SK-N-SH (cell line): Measurements from ENCODE around the gene PIP4K2B. TPM values are rescaled to one million over a fixed set of nuclear protein-coding genes. Genes with fewer than 3 reads are reported as not detected.
A peak's percentile ranks its signal among the peaks of the same experiment; 100 is the strongest.

Source experiments
- CTCF ChIA-PET: fragments of 300-600, 350-600 bp; formaldehyde crosslinking; extraction: SDS; loops from one replicate; lab custom pipeline; 2021; lab: Yijun Ruan, JAX
- POLR2A ChIA-PET: fragments of 350-600 bp; sonication (Branson Sonifier 250); formaldehyde crosslinking; extraction: SDS; loops from one replicate; lab custom pipeline; 2020; ENCODE audit warnings: antibody characterized with exemption, inconsistent platforms; lab: Yijun Ruan, JAX
- DNase-seq: peaks from one replicate; pipeline ENCODE4 v3.0.0; 2012
- H2AFZ ChIP-seq: fragments of 200-600 bp; sonication (generic); 2 replicates; pipeline ENCODE4 v1.8.1; 2016; ENCODE audit warnings: antibody characterized with exemption, mild to moderate bottlenecking, low read depth
- H3F3A ChIP-seq: fragments of 200-600 bp; sonication (generic); replicated peaks from 2 replicates; pipeline ENCODE3; 2016; ENCODE audit warnings: antibody characterized with exemption, mild to moderate bottlenecking; ENCODE audit not compliant: insufficient read depth
- H3K27ac ChIP-seq, 2 experiments: fragments of 200-500 bp in 1 of 2; fragments of 200-600 bp in 1 of 2; sonication (Bioruptor generic) in 1 of 2; sonication (generic), shearing (Covaris generic) in 1 of 2; 2 replicates each; pipeline versions ENCODE4 v1.5.1 to v1.6.1; 2014 to 2016; ENCODE audit warnings: low read depth in 2 of 2, inconsistent platforms in 1 of 2, low read length in 1 of 2, mild to moderate bottlenecking in 1 of 2, mixed read lengths in 1 of 2
- H3K27me3 ChIP-seq: fragments of 200-600 bp; sonication (generic), shearing (Covaris generic); 2 replicates; pipeline ENCODE4 v1.6.1; 2016; ENCODE audit warnings: mixed run types; ENCODE audit not compliant: insufficient read depth
- H3K36me3 ChIP-seq, 2 experiments: fragments of 200-500 bp in 1 of 2; fragments of 200-600 bp in 1 of 2; sonication (Bioruptor generic) in 1 of 2; sonication (generic) in 1 of 2; replicated peaks in 1 of 2; 2 replicates each; pipeline versions ENCODE3 to v1.5.1; 2014 to 2016; ENCODE audit warnings: low read length in 1 of 2, mild to moderate bottlenecking in 1 of 2; ENCODE audit not compliant: insufficient read depth in 2 of 2, control insufficient read depth in 1 of 2
- H3K4me1 ChIP-seq, 2 experiments: fragments of 200-500 bp in 1 of 2; fragments of 200-600 bp in 1 of 2; sonication (Bioruptor generic) in 1 of 2; sonication (generic), shearing (Covaris generic) in 1 of 2; 2 replicates each; pipeline versions ENCODE4 v1.5.1 to v1.6.1; 2014 to 2016; ENCODE audit warnings: low read depth in 1 of 2, low read length in 1 of 2, mixed run types in 1 of 2; ENCODE audit not compliant: insufficient read depth in 2 of 2, control insufficient read depth in 1 of 2
- H3K4me2 ChIP-seq: fragments of 200-600 bp; sonication (generic), shearing (Covaris generic); 2 replicates; pipeline ENCODE4 v1.6.1; 2017; ENCODE audit warnings: mixed run types
- H3K4me3 ChIP-seq, 2 experiments: fragments of 200-500 bp in 1 of 2; fragments of 200-600 bp in 1 of 2; sonication (Bioruptor generic) in 1 of 2; sonication (generic), shearing (Covaris generic) in 1 of 2; 2 replicates each; pipeline versions ENCODE4 v1.5.1 to v1.8.1; 2014 to 2016; ENCODE audit warnings: low read depth in 2 of 2, inconsistent platforms in 1 of 2, low read length in 1 of 2, mild to moderate bottlenecking in 1 of 2, mixed read lengths in 1 of 2, moderate library complexity in 1 of 2
- H3K79me2 ChIP-seq: fragments of 200-600 bp; sonication (generic); 2 replicates; pipeline ENCODE4 v1.8.1; 2017; ENCODE audit warnings: mild to moderate bottlenecking; ENCODE audit not compliant: insufficient read depth
- H3K9ac ChIP-seq: fragments of 200-600 bp; sonication (generic); 2 replicates; pipeline ENCODE4 v1.6.1; 2017; ENCODE audit warnings: mixed run types
- H3K9me2 ChIP-seq: fragments of 200-600 bp; sonication (generic); 2 replicates; pipeline ENCODE4 v1.6.1; 2017; ENCODE audit warnings: mixed run types
- H3K9me3 ChIP-seq: fragments of 200-600 bp; sonication (generic); 2 replicates; pipeline ENCODE4 v1.6.1; 2017; ENCODE audit warnings: mixed run types, mild to moderate bottlenecking, moderate library complexity
- H4K20me1 ChIP-seq: fragments of 200-600 bp; sonication (generic); 2 replicates; pipeline ENCODE4 v1.6.1; 2017; ENCODE audit warnings: mild to moderate bottlenecking, mixed run types; ENCODE audit not compliant: insufficient read depth
- ELF1 ChIP-seq: IDR thresholded peaks from 2 replicates; pipeline ENCODE4 v1.4.0; 2012
- EZH2phosphoT487 ChIP-seq: fragments of 200-600 bp; sonication (generic); IDR thresholded peaks from 2 replicates; pipeline ENCODE4 v1.6.1; 2017; ENCODE audit warnings: low read depth, mixed run types, mild to moderate bottlenecking, antibody characterized with exemption, moderate library complexity, borderline replicate concordance
- FOXJ3 ChIP-seq: sonication (generic); formaldehyde crosslinking; IDR thresholded peaks from 2 replicates; pipeline ENCODE4 v1.5.1; 2020; ENCODE audit warnings: mild to moderate bottlenecking, missing genetic modification reagents
- FOXM1 ChIP-seq: IDR thresholded peaks from 2 replicates; pipeline ENCODE4 v1.4.0; 2012; ENCODE audit warnings: low read depth, mild to moderate bottlenecking
- GATA2 ChIP-seq: sonication (generic); formaldehyde crosslinking; IDR thresholded peaks from 2 replicates; pipeline ENCODE4 v1.5.0; 2020; ENCODE audit warnings: mild to moderate bottlenecking, missing genetic modification reagents
- JUND ChIP-seq: IDR thresholded peaks from 2 replicates; pipeline ENCODE4 v1.4.0; 2012
- NFIC ChIP-seq: IDR thresholded peaks from 2 replicates; pipeline ENCODE4 v1.4.0; 2012; ENCODE audit warnings: borderline replicate concordance
- NRF1 ChIP-seq: IDR thresholded peaks from 2 replicates; pipeline ENCODE4 v1.6.1; 2012; ENCODE audit warnings: low read depth, mild to moderate bottlenecking, low read length
- RAD21 ChIP-seq: IDR thresholded peaks from 2 replicates; pipeline ENCODE4 v1.6.1; 2012; ENCODE audit warnings: mild to moderate bottlenecking, low read length
- RCOR1 ChIP-seq: fragments of 150-350 bp; IDR thresholded peaks from 2 replicates; pipeline ENCODE4 v1.6.1; 2017; ENCODE audit warnings: antibody characterized with exemption, low read length
- SIN3A ChIP-seq: IDR thresholded peaks from 2 replicates; pipeline ENCODE4 v1.6.1; 2012; ENCODE audit warnings: low read depth, mild to moderate bottlenecking, low read length, moderate library complexity, borderline replicate concordance
- TAF1 ChIP-seq: IDR thresholded peaks from 2 replicates; pipeline ENCODE4 v1.6.1; 2012; ENCODE audit warnings: low read depth, mild to moderate bottlenecking, low read length, moderate library complexity, borderline replicate concordance
- TCF12 ChIP-seq: IDR thresholded peaks from 2 replicates; pipeline ENCODE4 v1.4.0; 2012
- YY1 ChIP-seq: IDR thresholded peaks from 2 replicates; pipeline ENCODE4 v1.4.0; 2012; ENCODE audit warnings: low read depth, mild to moderate bottlenecking
- WGBS: methylation state at CpG from one replicate; pipeline ENCODE4 v1.1.6; 2017; ENCODE audit warnings: low lambda C conversion rate; 5-methylcytosine and 5-hydroxymethylcytosine counted together
- polyA plus RNA-seq, 3 experiments: library from polyadenylated mRNA; depleted of rRNA; stranded (reverse); fragments of >200 nt; gene quantifications; 2 replicates each; pipeline ENCODE4 v1.2.3, GENCODE V29; 2012
- TF ChIP-seq, protein P1 (sequence below): IDR thresholded peaks from 2 replicates; pipeline ENCODE4 v1.6.1; 2012; ENCODE audit warnings: mild to moderate bottlenecking, low read depth, low read length, moderate library complexity
- TF ChIP-seq, protein P2 (sequence below): IDR thresholded peaks from 2 replicates; pipeline ENCODE4 v1.4.0; 2012; ENCODE audit warnings: low read depth, borderline replicate concordance
- TF ChIP-seq, protein P3 (sequence below): fragments of 150-350 bp; IDR thresholded peaks from 2 replicates; pipeline ENCODE4 v1.6.1; 2017; ENCODE audit warnings: antibody characterized with exemption, low read length, low read depth, borderline replicate concordance

Gene PIP4K2B
- polyA plus RNA-seq, 1 of the 3 experiments (the other 2 are of a cell fraction), result 29.8 TPM

DNA sequence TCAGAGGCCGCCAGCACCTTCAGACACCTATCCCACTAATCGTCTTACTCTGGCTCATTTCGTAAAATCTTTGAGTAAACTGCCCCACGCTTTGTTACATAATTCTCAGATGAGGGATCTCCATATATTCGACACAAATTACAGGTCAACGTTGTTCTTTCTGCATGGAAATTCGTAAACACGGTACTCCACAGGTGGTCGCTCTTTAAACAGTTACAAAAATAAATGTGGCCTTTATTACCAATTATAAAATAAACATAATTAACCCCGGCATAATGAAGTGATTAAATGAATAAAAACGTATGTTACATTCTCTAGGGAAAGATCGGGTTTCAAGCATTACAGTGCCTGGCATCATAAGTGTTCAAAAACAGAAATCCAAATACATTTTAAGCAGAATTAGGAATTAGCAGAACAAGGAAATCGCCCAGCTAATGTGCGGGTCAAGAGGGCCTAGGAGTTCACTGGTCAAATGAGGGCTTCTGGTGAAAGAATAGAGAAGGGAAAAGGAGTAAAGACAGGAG lies 943 bp upstream of the PIP4K2B start:
- Histone ChIP-seq H4K20me1 (peaks cover 18% of the 10 kb centered on the region), H2AFZ (0 out of 2 replicates have a peak overlapping the region, but pooled peaks have one; percentile 21), H3K9me2 (no peaks in the 10 kb centered on the region), H3K4me3 (peak overlapping the region; percentile 58 to 83), H3K27me3 (no peaks in the 10 kb centered on the region), H3K9me3 (no peaks in the 10 kb centered on the region), H3K79me2 (peaks cover 40% of the 10 kb centered on the region), H3K27ac (peak overlapping the region; percentile 72 to 93), H3K36me3 (peaks cover 28 to 49% of the 10 kb centered on the region in 2 experiments), H3K4me2 (peak overlapping the region; percentile 76), H3F3A (peaks cover 32% of the 10 kb centered on the region), H3K4me1 (peaks cover 6 to 19% of the 10 kb centered on the region in 2 experiments; a peak in 3 of 4 replicates), H3K9ac (peak overlapping the region; percentile 98; the same call in 1 of the 2 replicates)
- TF ChIP-seq NRF1, result no peak
- no peak for TF ChIP-seq TAF1
- no peak for TF ChIP-seq ELF1
- no peak for TF ChIP-seq EZH2phosphoT487
- TF ChIP-seq, protein P1, sequence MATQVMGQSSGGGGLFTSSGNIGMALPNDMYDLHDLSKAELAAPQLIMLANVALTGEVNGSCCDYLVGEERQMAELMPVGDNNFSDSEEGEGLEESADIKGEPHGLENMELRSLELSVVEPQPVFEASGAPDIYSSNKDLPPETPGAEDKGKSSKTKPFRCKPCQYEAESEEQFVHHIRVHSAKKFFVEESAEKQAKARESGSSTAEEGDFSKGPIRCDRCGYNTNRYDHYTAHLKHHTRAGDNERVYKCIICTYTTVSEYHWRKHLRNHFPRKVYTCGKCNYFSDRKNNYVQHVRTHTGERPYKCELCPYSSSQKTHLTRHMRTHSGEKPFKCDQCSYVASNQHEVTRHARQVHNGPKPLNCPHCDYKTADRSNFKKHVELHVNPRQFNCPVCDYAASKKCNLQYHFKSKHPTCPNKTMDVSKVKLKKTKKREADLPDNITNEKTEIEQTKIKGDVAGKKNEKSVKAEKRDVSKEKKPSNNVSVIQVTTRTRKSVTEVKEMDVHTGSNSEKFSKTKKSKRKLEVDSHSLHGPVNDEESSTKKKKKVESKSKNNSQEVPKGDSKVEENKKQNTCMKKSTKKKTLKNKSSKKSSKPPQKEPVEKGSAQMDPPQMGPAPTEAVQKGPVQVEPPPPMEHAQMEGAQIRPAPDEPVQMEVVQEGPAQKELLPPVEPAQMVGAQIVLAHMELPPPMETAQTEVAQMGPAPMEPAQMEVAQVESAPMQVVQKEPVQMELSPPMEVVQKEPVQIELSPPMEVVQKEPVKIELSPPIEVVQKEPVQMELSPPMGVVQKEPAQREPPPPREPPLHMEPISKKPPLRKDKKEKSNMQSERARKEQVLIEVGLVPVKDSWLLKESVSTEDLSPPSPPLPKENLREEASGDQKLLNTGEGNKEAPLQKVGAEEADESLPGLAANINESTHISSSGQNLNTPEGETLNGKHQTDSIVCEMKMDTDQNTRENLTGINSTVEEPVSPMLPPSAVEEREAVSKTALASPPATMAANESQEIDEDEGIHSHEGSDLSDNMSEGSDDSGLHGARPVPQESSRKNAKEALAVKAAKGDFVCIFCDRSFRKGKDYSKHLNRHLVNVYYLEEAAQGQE, result no peak
- TF ChIP-seq NFIC, result no peak
- TF ChIP-seq, protein P2, sequence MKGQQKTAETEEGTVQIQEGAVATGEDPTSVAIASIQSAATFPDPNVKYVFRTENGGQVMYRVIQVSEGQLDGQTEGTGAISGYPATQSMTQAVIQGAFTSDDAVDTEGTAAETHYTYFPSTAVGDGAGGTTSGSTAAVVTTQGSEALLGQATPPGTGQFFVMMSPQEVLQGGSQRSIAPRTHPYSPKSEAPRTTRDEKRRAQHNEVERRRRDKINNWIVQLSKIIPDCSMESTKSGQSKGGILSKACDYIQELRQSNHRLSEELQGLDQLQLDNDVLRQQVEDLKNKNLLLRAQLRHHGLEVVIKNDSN, result no peak
- no peak for TF ChIP-seq TCF12
- TF ChIP-seq RAD21, result no peak
- TF ChIP-seq, protein P3, sequence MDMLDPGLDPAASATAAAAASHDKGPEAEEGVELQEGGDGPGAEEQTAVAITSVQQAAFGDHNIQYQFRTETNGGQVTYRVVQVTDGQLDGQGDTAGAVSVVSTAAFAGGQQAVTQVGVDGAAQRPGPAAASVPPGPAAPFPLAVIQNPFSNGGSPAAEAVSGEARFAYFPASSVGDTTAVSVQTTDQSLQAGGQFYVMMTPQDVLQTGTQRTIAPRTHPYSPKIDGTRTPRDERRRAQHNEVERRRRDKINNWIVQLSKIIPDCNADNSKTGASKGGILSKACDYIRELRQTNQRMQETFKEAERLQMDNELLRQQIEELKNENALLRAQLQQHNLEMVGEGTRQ, result no peak
- no peak for TF ChIP-seq RCOR1
- TF ChIP-seq FOXJ3, result no peak
- no peak for TF ChIP-seq GATA2 (CRISPR knock-in tag)
- no peak for TF ChIP-seq FOXM1
- no peak for TF ChIP-seq YY1
- TF ChIP-seq SIN3A, result no peak
- TF ChIP-seq JUND, result no peak
- WGBS, result 24% methylated on average over 14 of the region's 14 CpGs
- no peak for DNase-seq
- ChIA-PET POLR2A (interaction anchor here (1.3 kb wide), 1 partner anchor 69 kb away, joined by 6 read pairs; the partner anchor contains the start of gene LASP1), CTCF (interaction anchor here (1.0 kb wide), 1 partner anchor 65 kb away, joined by 3 read pairs; no protein-coding TSS in a partner anchor)
